GM21360 (cell line): Measurements from ENCODE around the gene TRDMT1.

Source experiments
- ATAC-seq: cut with Tn5 transposase; IDR thresholded peaks from one replicate; pipeline ENCODE4 v1.9.1; 2021; ENCODE audit warnings: mild to moderate bottlenecking, moderate library complexity; ENCODE audit not compliant: unreplicated experiment

The TRDMT1 gene

DNA sequence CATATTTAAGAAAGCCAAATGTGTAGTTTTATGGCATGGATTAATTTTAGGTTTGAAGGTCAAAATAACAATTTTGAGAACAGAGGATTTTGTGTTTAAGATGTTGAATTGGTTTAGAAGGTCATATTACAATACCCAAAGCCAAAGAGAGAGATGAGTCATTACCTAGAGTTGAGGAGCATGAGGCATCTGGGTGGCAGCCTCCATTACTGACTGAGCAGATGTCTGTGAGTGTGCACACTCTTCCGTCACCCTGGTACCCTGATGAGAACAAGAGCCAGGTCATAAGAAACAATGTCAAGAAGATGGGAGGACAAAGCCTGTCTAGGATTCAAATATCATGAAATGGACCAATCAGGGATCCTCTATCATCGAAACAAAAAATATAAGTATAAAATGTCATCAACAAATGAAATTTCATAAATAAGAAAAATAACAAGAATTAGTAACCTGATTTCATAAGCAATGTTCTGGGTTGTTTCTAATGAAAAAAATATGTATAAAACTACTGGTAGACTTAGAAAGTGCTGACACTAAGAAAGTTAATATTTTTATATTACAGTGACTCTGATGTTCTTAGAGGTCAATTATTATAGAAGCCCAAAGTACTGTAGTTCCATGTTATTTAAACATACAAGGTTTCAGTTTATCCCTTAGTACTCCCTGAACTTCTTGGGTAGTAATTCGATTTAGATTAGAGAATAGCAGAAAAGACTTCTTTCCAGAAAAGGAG, 91.8 kb downstream of the TRDMT1 start:
- no peak for ATAC-seq

DNA sequence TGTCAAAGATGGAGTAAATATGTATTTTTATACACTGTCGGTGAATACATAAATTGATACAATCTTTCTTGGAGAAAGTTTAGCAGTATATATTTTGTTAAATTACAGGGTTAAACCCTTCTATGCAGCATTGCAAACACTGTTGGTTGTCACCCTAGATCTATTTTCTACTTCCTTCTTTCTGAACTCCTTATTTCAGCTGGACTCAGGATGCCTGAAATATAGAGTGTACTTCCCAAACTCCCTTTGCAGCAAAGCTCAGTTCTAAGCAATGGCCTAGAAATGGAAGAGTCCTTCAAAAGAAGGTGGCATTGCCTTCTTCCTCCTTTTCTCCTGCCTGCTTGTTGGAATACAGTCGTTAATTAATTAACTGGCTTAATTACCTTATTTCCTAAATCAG, 92.4 kb downstream of the TRDMT1 start:
- ATAC-seq = no peak

- ATAC-seq = no peak
Measured at GRCh38 chr10:17106991-17107390, 94.5 kb downstream of the TRDMT1 start.

GRCh38 chr10:17101910-17102266, 99.6 kb downstream of the TRDMT1 start:
- no peak for ATAC-seq

GRCh38 chr10:17101257-17101909, 100.1 kb downstream of the TRDMT1 start:
- ATAC-seq = no peak

DNA sequence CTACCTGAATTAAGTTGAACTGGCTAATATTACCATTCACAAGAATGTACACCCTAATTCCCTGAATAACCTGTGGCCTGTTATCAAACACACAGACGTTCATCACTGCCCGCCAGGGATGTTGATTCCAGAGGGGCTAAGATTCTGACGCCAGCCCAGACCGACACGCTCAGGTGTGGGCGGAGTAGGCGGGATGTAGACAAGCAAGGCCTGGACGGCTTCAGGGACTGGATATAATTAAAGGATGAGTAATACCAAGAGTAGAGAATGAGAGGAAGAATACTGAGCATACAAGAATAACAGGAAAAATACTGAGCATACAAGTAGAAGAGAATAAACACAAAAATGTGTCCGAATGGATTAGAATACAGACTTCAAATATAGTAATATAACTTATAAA, 100.9 kb downstream of the TRDMT1 start:
- ATAC-seq = no peak

DNA sequence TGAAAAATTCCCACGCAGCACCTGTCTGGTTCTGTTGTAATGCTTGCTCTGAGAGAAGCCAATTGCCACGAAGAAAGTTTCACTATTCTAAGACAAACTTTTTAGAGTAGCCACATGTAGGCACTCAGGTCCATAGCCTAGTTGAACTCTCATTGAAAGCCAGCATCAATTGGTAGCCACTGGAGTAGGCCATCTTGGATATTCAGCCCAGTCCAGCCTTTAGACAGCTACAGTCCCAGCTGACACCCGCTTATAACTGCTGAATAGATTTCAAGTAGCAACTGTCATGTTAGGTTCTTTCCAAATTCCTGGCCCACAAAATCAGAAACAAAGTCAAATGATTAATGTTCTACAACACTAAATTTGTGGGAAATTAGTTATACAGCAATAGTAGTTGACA, 103.5 kb downstream of the TRDMT1 start:
- ATAC-seq = no peak
